HS-27A (cell line): ENCODE data around the gene CTSH.
A peak's percentile ranks its signal among the peaks of the same experiment; 100 is the strongest.

Source experiments
- DNase-seq: peaks from one replicate; pipeline ENCODE4 v3.0.0-alpha.2; 2012; ENCODE audit warnings: low read depth, missing footprints

The CTSH gene, protein sequence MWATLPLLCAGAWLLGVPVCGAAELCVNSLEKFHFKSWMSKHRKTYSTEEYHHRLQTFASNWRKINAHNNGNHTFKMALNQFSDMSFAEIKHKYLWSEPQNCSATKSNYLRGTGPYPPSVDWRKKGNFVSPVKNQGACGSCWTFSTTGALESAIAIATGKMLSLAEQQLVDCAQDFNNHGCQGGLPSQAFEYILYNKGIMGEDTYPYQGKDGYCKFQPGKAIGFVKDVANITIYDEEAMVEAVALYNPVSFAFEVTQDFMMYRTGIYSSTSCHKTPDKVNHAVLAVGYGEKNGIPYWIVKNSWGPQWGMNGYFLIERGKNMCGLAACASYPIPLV

DNA sequence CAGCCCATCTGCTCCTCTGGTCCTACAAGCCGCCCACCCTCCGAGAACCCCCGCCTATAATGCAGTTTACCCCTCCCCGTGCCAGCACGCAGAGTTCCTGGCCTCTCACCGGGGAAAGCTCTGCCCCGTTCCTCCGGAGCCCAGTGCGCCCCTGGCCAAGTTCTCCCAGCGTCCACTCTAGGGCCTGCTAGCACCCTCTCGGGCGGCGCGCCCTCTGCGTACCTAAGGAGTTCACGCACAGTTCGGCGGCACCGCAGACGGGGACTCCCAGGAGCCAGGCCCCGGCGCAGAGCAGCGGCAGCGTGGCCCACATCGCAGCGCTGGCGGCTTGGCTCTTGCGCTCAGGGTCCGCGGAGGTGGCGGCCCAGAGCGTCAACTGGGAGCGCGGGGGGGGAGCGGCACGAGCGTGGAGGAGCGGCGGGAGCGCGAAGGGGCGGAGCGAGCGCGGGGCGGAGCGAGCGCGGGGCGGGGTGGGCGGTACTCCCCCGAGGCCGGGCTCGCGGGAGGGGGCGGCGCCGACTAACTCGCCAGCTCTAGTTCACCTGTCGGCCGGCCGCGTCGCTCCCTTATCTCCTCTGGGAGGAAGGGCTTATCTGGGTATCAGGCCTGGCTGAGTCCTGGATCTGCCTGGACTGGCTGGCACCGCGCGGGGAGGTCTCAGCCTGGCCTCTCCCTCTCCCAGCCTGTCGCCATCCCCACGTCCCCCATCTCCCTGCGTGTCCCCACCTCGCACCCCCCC lies at the start of gene CTSH:
Gene CTSH, minus strand, starts transcription at position 378 of the 739 bp plus-strand sequence. Its CDS starts 65 bp downstream, at position 313.
- peak; percentile 45 for DNase-seq

DNA sequence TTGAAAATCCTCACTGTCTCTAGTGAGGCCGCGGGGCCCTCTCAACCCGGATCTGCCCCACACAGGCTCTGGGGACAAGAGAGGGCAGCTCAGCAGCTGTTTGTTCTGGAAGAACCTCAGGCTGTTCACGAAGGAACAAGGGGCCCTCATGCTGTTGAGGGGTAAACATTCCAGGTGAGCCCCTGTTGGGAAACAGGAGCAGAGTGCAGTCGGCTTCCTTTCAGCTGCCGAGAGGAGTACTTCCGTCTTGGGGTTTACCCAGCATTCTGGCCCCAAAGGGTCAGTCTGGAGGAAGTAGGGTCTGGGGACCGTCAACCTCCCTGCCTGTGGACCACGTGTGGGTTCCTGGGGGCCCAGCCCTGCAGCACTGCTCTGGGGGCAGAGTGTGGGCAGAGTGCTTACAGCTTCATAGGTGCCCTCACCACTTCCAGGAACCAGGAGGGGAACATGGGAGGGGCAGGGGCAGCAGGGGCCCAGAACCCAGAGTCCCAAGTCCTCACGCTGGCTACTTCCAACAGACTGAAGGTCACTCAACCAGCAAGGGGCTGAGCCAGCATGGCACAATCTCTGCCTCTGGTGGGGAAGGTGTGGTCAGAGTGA lies 49.2 kb upstream of the CTSH start:
- no peak for DNase-seq

DNA sequence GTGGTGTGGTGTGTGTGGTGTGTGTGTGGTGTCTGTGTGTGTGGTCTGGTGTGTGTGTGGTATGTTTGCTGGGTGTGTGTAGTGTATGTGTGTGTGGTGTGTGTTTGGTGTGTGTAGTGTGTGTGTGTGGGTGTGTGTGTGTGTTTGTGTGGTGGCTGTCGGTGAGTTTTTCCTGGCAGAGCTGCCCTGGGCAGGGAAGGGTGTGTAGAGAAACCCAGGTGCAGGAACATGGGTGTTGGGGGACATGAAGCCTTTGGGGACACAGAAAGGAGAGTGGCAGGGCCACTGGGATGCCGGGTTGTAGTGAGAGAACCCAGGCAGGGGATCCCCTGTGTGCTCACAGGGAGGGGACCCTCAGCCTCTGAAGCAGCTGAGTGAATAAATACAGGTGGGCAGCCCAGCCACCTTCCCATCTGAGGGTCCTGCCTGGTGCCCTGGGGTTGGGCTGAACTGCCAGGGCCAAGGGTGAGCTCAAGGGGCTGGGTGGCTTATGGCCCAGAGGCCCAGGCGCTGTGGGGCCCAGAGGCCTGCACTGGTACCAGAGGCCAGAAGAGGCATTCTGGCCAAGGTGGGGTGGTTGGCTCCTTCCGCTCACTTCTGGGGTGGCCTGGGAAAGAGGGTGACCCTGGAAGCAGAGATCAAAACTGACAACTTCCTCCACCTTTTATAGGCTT lies 48.5 kb upstream of the CTSH start:
- DNase-seq, result no peak

DNA sequence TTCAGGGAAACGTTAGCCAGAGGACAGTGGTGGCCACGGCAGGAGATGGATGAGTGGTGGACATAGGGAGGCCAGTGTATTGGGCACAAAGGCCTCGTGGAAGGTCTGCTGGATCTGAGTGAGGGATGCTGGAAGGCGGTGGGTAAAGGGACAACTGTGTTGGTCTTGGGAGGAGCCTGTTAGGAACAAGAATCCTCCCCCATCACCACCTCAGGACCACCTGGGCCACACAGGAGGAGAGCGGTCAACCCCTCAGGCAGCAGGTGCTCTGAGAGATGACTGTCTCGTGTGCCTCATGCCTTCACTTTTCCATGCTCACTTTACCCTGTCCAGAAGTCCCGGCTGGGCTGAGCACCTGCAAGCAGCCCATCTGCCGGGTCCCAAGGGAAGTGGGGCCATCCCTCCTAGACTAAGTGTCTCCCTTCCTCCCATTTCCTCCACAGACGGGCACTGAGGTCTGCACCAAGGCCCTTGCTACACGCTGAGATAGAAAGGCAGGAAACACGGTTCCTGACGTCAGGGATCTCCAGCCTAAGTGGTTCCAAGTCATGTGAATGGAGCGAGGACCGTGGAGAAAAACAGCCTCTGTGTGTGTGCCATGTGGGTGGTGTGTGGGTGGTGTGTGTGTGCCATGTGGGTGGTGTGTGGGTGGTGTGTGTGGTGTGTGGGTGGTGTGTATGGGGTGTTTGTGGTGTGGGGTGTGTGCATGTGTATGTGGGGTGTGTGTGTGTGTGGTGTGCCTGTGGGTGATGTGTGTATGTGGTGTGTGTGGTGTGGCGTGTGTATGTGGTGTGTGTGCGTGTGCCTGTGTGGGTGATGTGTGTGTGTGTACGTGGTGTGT lies 47.8 kb upstream of the CTSH start:
- no peak for DNase-seq

DNA sequence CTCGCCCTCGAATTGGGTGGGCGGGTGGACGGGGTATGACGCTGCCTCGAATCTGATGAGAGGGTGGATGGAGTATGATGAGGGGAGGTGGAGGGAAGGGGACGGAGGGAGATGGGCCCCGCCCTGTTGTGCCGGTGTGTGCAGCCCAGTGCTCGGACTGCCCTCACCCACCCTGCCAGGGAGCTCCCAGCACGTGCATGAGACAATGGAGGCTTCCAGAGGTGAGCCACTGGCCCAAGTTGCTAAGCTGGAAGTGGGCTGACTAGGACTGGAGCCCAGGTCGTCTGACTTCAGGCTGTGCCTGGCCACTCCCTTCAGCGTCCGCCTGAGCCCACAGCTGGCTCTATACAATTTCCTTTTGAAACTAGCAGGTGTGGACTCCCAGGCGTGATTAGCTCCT lies 47.0 kb upstream of the CTSH start:
- DNase-seq, result no peak

DNA sequence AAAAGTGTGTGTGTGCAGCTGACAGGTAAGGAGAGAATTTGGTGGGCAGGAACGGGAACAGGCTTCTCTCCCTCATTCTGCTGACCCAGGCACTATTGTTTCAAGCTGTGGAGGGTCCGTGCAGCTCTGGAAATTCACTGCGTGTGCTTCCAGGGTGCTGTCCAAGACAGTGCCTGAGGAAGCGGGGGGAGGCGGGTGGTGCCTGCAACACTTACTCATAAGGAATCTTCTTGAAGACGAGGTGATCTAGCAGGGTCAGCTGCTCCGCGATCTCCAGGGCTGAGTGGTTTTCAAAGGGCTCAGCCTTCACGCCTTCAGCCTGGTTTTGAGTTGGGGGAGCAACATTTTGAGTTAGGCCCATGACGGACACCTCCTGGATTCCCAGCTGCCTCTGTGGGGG lies 46.6 kb upstream of the CTSH start:
- no peak for DNase-seq

DNA sequence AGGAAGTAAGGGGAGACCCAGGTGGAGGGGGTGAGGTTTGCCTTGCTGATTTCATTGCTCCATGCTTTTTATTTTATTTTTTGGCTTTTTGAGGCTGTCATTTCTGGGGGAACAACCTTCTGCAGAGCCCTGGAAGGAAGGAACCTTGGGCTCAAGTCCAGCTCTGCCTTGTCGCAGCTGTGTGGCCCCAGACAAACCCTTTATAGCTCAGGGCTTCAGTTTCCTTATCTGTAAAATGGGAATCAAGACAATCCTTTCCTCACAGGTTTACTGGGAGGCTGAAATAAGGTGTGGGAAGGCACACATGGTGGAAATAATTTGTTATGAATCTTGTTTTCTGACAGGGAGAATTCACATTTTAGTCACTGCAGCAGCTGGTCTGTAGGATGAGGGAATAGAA lies 45.4 kb upstream of the CTSH start:
- DNase-seq, result no peak

DNA sequence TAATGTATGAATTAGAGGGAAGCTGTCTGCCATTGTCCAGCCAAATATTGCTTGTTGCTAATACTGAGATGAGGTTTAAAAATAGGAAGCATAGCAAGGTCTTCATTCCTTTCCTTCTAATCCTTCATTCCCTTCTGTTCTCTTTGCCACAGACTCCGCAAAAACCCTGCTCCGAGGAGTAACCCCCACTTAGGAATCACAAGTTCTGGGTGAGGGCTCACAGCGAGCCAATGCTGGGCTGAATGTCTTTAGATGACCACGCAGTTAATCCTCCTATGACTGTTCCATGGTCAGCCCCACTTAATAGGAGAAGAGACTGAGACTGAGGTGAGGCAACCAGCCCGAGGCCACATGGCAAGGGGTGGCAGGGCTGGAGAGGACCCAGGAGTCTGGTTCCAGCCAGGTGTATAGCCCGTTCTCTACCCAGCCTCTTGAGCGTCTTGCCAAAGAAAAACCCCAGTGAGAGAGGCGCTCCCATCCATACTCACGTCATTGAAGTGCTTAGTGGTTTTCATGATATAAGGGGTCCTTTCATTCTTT lies 44.9 kb upstream of the CTSH start:
- no peak for DNase-seq

DNA sequence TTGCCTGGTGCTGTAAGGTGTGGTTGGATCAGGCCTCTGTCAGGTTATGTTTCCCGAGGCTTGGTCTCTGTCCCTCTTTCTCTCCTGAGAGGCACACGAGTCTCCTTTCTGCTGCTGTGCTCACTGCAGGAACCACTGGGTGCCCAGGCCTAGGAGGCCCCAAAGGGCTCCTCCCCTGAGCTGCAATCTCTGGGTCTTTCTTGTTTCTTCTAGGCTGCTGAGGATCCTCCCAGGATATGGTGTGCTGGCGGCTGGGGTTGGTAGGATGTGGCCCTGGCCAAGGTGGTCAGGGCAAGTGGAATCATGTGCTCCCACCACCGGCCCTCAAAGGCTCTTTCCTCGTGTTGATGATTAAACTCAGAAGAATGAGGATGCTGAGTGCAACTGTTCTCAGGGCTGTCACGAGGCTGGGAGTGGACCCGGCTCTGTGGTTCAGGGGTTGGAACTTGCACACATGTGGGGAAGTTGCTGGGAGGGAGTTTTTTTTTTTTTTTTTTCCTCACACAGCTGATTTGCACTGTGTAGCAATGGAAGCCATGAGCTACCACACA lies 43.6 kb upstream of the CTSH start:
- DNase-seq, result peak; percentile 99

DNA sequence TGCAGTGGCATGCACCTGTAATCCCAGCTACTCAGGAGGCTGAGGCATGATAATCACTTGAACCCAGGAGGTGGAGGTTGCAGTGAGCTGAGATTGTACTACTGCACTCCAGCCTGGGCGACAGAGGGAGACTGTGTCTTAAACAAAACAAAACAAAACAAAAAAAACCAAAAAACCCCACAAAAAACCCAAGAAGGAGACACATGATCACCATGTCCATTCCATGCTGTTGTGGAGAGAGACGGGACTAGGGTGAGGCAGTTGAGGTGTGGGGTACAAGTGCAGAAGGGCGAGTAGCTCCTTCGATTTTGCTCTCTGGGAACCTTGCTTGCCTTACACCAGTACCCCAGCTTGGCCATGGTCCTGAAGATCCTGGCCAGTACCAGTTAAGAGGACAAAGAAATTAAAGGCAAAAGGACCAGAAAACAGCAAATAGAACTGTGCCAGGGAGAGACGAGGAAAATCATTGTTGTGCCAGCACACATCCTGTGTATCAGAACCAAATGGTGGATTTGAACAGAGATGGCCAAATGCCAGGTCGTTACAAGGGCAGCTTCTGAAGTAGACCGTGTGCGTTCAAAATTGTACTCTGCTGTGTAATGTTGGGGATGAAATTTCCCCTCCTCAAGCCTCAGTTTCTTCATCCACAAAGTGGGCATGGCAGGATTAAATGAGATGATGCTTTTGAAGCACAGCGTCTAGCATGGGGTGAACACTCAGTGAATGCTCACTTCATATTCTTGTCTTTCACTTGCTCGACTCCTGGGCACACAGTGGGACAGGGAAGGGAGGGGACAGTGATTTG lies 42.9 kb upstream of the CTSH start:
- no peak for DNase-seq

DNA sequence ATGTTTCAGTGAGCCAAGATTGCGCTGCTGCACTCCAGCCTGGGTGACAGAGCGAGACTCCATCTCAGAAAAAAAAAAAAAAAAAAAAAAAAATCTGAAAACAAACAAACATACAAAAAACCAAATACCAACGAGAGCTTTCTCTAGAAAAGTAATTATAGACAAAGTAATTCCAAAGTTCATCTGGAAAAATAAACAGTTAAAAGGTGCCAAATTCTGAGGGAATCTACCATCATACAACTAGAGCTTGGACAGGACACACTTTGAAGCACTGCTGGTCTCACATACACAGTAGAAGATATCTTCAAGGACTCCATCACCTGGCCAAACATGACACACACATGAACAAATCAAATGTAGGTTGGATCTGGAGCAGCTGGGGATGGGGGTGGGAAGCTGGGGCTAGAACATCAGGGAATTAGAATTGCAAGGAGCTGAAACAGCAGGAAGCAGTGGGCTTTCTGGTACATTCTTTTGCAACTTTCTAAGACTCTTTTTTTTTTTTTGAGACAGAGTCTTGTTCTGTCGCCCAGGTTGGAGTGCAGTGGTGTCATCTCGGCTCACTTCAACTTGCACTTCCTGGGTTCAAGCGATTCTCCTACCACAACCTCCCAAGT lies 41.1 kb upstream of the CTSH start:
- no peak for DNase-seq

DNA sequence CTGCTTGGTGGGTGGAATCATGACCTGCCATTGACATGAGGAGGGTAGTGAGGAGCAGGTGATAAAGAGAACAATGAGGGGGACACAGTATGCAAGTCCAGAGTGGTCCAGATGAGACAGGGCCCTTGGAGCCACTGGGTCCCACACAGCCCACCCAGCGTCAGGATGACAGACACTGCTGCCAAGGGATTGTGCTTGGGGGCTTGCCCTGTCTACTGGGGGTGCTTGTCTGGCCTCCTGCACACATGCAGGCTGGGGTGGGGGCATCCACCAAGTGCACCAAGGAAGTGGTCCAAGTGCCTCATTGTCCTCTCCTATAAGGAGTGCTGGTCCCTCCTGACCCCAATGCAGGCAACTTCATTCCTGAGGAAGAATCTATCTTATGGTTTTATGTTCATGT lies 39.2 kb upstream of the CTSH start:
- no peak for DNase-seq

DNA sequence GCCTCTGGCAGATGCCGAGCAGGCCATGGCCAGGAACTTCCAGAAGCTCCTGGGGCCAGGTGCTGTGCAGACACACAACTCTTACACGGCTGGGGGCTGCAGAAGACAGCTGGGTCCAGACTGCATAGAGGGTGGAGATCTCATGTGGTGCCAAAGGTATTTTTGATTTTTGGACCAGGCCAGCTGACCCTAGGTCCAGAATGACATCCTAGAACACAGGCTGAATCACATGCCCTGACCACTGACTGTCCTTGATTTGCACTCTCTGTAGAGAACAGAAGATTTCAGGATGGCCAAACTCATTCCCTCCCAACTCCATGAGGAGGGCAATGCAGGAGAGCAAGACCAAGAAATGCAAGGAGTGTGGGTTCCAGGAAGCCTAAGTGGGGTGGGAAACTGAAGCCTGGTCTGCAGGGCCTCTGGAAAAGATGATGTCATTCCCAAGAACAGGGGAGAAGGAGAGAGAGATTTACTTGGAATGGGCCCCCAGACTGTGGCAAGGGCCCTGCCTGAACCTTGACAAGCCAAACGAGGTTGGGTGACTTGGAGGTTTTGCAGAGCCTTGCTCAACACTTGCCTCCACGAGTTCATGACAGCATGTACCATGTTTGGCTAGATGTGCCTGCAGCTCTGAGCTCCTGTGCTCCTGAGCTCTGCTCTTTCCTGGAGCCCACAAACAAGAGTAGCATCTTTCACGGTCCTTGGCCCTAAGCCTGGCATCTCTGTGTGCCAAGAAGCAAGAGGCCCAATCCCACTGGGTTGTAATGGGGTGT lies 38.5 kb upstream of the CTSH start:
- no peak for DNase-seq

DNA sequence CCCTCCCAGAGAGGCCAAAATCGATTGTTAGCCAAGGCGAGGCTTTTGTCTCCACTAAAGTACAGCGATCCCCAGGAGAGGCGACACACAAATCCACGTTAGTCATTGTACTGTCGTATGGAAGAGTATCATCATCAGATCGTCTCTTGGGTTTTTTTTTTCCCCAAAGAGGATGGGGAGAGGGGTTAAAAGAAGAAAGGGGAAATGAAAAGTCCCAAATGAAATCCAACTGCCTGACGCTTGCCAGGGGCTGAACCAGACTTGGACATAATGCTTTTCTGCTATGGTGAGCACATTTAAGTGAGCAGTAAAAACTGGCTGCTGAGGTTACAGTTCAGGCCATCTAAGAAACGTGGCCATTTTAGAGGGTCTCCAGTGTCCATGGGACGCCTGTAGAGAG lies 37.9 kb upstream of the CTSH start:
- no peak for DNase-seq

DNA sequence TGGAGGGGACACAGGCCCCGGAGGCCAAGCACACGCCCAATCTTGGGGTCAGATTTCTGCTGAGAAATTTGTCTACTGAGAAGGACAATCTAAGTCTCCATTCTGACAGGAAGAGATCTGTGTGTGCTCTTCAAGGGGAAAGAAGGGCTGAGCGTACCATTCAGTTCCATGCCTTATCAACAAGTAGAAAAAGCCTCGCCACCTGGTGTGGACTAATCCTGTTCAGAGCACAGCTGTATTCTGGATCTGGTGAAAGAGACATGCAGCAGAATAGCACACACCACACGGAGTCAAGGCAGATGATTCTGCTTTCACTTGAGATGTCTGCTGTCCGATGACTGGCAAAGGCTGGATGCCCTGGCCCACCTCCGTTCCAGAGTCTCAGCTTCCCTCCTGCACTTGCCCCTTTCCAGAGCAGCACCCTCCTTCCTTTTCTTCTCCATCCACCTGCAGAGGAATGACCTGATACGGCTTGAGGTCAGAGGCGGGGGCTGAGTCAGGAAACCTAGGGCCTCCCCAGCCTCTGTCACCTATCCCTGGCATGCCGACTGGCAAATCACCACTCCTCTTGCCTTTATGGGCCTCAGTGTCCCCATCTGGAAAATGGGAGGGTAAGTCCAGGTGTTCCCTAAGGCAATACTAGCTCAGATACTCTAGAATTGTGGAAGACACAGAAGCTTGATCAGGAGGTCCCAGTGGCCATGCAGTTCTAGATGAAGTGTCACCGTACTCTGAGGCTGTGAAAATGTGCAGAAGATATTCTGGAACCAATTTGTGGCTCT lies 36.9 kb upstream of the CTSH start:
- DNase-seq, result no peak

DNA sequence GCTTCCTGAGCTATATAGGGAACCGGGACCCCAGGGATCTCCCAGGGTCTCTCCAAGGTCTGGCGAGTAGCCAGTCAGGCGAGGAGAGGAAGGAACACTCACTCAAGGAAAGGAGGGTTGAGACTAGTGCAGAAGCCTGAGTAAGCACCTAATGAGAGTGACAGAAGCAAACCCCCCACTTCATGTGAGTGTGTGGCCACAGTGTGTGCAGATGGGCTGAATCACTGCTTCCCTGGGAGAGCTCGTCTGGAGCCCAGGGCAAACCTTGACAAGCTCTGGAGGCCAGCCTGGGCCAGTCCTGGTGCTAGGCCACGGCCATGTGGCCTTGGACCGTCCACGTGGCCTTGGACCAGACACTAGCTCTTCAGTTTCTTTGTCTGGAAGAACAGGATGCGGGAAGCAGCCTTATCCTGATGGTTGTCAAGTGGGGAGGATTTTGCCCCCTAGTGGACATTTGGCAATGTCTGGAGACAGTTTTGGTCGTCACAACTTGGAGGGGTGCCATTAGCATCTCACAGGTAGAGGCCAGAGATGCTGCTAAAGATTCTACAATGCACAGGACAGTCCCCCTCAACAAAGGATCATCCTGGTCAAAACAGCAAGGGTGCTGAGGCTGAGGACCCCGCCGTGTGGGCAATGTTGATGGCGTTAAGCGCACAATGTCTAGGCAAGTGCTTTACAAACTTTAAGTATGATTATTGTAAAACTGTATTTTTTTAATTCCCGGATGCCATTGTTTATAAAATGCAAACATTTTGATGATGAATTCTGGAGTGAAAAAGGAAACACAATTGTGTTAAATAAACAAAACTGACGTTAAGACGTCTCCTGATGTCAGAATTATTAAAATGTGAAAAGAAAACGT lies 34.8 kb upstream of the CTSH start:
- peak; percentile 60 for DNase-seq

DNA sequence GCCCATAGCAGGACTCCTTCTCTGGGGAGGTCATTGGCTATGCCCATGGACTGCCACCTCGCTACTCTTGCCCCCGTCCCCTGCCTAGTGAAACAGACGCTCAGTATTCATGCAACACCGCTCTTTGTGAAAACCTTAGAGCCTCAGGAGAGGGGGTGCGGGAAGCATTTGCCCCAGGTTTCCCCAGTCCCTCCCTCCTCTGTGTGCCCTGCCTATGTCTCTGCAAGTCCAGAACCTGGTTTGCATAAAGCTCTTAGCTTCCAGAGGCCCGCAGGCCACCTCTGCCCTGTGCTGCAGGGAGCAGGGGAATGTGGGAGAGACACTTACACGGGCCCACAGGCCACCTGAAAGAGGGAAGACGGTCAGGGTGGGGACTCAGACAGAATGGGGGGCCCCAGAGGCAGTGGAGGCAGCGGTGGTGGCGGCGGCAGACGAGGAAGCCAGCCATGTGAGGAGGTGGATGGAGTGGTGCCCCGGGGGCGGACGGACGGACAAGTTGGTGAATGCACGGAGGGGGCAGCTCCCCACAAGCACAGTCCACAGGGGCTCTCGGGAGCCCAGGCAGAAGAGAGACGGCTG lies 33.8 kb upstream of the CTSH start:
- no peak for DNase-seq
